GM12874 (cell line): ENCODE data around the gene RRBP1.

Source experiments
- CTCF ChIP-seq: IDR thresholded peaks from 2 replicates; pipeline ENCODE4 v1.5.1; 2011; ENCODE audit warnings: low read depth, mild to moderate bottlenecking, control low read depth, low read length, moderate library complexity; ENCODE audit not compliant: insufficient read depth

RRBP1 gene

GRCh38 chr20:17648315-17648646 is 33.8 kb downstream of the RRBP1 start:
- TF ChIP-seq CTCF = no peak

GRCh38 chr20:17647391-17648314 is 34.4 kb downstream of the RRBP1 start:
- no peak for TF ChIP-seq CTCF

- no peak for TF ChIP-seq CTCF
Observed at GRCh38 chr20:17646961-17647301, 35.1 kb downstream of the RRBP1 start.

- TF ChIP-seq CTCF = no peak
Observed at GRCh38 chr20:17646209-17646960, 35.7 kb downstream of the RRBP1 start.

- no peak for TF ChIP-seq CTCF
Observed at GRCh38 chr20:17645546-17646208, 36.4 kb downstream of the RRBP1 start.

- no peak for TF ChIP-seq CTCF
Observed at GRCh38 chr20:17645010-17645409, 37.0 kb downstream of the RRBP1 start.

GRCh38 chr20:17644451-17644850 is 37.6 kb downstream of the RRBP1 start:
- TF ChIP-seq CTCF = no peak
